HG02763 (cell line): ENCODE data around the gene MAP4.
"Not testable (repeated sequence)": the region's sequence is repeated elsewhere in the genome, so short reads cannot be mapped to it uniquely, and the experiment has no call there.

ENCODE experiments used
- ATAC-seq: cut with Tn5 transposase; IDR thresholded peaks from one replicate; pipeline ENCODE4 v1.9.1; 2021; ENCODE audit warnings: mild to moderate bottlenecking, moderate library complexity; ENCODE audit not compliant: unreplicated experiment

Gene MAP4

GRCh38 chr3:48014358-48014757 is 1.9 kb downstream of the MAP4 start:
- ATAC-seq, result no peak

- ATAC-seq, result no peak
Observed at GRCh38 chr3:48013288-48013980, 2.8 kb downstream of the MAP4 start.

- ATAC-seq, result no peak
Observed at GRCh38 chr3:48012659-48013058, 3.6 kb downstream of the MAP4 start.

- ATAC-seq, result not testable (repeated sequence)
Observed at GRCh38 chr3:48008066-48008465, 8.2 kb downstream of the MAP4 start.

GRCh38 chr3:48007361-48007760 is 8.9 kb downstream of the MAP4 start:
- not testable (repeated sequence) for ATAC-seq

GRCh38 chr3:48006794-48007193 is 9.4 kb downstream of the MAP4 start:
- not testable (repeated sequence) for ATAC-seq

- no peak for ATAC-seq
Observed at GRCh38 chr3:48004694-48005093, 11.5 kb downstream of the MAP4 start.

GRCh38 chr3:48002787-48003186 is 13.4 kb downstream of the MAP4 start:
- no peak for ATAC-seq

- ATAC-seq, result no peak
Observed at GRCh38 chr3:48001991-48002390, 14.2 kb downstream of the MAP4 start.

- no peak for ATAC-seq
Observed at GRCh38 chr3:48000212-48000611, 16.0 kb downstream of the MAP4 start.

GRCh38 chr3:47996440-47996839 is 19.8 kb downstream of the MAP4 start:
- ATAC-seq, result no peak

- ATAC-seq, result no peak
Observed at GRCh38 chr3:47994180-47994579, 22.0 kb downstream of the MAP4 start.

- no peak for ATAC-seq
Observed at GRCh38 chr3:47991341-47991740, 24.9 kb downstream of the MAP4 start.

GRCh38 chr3:47989981-47990440 is 26.2 kb downstream of the MAP4 start:
- ATAC-seq, result no peak

- ATAC-seq, result no peak
Observed at GRCh38 chr3:47985381-47985780, 30.8 kb downstream of the MAP4 start.

GRCh38 chr3:47984075-47984728 is 32.0 kb downstream of the MAP4 start:
- ATAC-seq, result no peak

GRCh38 chr3:47980795-47981194 is 35.4 kb downstream of the MAP4 start:
- no peak for ATAC-seq

- ATAC-seq, result no peak
Observed at GRCh38 chr3:47979070-47979469, 37.1 kb downstream of the MAP4 start.

GRCh38 chr3:47978386-47978785 is 37.8 kb downstream of the MAP4 start:
- ATAC-seq, result no peak

GRCh38 chr3:47976135-47976732 is 40.0 kb downstream of the MAP4 start:
- no peak for ATAC-seq

GRCh38 chr3:47974974-47975470 is 41.2 kb downstream of the MAP4 start:
- no peak for ATAC-seq

GRCh38 chr3:47971081-47971480 is 45.1 kb downstream of the MAP4 start:
- no peak for ATAC-seq
